22Rv1 (cell line): ENCODE measurements around the gene OR5A2.
"Not testable (repeated sequence)": the region's sequence is repeated elsewhere in the genome, so short reads cannot be mapped to it uniquely, and the experiment has no call there.

Experiments used
- H3K27ac ChIP-seq: fragments of 450-650 bp; 2 replicates; pipeline ENCODE4 v1.5.1; 2017
- ZFX ChIP-seq: fragments of 450-650 bp; IDR thresholded peaks from 2 replicates; pipeline ENCODE4 v1.6.1; 2017; ENCODE audit warnings: antibody characterized with exemption, borderline replicate concordance
- TF ChIP-seq, protein P1 (sequence below): fragments of 450-650 bp; IDR thresholded peaks from 2 replicates; pipeline ENCODE4 v1.5.1; 2017; ENCODE audit warnings: mild to moderate bottlenecking

The OR5A2 gene

DNA sequence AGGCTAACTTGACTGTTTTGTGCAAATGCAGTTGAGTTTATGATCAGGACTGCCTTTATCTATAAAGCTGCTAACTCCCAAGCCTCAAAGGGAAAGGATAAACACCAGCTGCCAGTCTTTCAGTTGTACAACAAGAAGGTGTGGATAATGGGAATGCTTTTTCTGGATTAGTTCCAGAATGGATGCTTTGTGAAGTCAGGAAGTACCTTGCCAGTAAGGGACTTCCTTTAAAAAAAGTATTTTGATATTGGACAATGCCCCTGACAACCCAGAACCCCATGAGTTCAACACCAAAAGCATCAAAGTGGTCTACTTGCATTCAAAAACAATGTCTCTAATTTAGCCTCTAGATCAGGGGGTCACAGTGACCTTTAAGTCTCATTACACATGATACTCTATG, 32.0 kb downstream of the OR5A2 start:
- TF ChIP-seq ZFX = no peak
- TF ChIP-seq, protein P1, sequence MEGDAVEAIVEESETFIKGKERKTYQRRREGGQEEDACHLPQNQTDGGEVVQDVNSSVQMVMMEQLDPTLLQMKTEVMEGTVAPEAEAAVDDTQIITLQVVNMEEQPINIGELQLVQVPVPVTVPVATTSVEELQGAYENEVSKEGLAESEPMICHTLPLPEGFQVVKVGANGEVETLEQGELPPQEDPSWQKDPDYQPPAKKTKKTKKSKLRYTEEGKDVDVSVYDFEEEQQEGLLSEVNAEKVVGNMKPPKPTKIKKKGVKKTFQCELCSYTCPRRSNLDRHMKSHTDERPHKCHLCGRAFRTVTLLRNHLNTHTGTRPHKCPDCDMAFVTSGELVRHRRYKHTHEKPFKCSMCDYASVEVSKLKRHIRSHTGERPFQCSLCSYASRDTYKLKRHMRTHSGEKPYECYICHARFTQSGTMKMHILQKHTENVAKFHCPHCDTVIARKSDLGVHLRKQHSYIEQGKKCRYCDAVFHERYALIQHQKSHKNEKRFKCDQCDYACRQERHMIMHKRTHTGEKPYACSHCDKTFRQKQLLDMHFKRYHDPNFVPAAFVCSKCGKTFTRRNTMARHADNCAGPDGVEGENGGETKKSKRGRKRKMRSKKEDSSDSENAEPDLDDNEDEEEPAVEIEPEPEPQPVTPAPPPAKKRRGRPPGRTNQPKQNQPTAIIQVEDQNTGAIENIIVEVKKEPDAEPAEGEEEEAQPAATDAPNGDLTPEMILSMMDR = no peak
- H3K27ac ChIP-seq = no peak overlapping the region

DNA sequence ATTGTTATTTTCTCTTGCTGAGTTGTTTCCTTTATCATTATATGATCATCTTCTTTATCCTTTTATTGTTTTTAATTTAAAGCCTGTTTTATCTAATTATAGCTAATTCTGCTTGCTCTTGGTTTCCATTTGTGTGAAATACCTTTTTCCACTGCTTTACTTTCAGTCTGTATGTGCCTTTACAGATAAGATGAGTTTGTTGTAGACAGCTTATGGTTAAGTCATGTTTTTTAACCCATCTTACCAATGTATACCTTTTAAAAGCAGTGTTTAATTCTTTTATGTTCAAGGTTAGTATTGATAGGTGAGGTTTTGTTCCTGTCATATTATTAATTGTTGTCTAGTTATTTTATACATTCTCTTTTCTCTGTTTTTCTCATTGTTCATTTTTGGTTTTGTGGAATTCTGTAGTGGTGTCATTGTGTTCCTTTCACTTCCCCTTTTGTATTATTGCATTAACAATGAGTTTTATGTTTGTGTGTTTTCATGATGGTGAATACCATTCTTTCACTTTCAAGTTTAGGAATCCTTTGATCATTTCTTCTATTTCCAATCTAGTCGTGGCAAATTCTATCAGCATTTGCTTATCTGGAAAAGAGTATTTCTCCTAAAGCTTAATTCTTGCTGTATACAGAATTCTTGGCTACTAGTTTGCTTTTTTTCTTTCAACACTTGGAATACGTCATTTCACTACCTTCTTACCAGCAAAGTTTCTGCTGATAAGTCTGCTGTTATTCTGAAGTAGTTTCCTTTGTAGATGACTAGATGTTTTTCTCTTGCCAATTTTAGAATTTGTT, 45.8 kb downstream of the OR5A2 start:
- TF ChIP-seq, protein P1 = no peak
- TF ChIP-seq ZFX = no peak

GRCh38 chr11:59372324-59372723, 53.9 kb downstream of the OR5A2 start:
- H3K27ac ChIP-seq = not testable (repeated sequence)

More for the DNA sequence above, 45.8 kb downstream of the OR5A2 start:
- no peak overlapping the region for H3K27ac ChIP-seq

DNA sequence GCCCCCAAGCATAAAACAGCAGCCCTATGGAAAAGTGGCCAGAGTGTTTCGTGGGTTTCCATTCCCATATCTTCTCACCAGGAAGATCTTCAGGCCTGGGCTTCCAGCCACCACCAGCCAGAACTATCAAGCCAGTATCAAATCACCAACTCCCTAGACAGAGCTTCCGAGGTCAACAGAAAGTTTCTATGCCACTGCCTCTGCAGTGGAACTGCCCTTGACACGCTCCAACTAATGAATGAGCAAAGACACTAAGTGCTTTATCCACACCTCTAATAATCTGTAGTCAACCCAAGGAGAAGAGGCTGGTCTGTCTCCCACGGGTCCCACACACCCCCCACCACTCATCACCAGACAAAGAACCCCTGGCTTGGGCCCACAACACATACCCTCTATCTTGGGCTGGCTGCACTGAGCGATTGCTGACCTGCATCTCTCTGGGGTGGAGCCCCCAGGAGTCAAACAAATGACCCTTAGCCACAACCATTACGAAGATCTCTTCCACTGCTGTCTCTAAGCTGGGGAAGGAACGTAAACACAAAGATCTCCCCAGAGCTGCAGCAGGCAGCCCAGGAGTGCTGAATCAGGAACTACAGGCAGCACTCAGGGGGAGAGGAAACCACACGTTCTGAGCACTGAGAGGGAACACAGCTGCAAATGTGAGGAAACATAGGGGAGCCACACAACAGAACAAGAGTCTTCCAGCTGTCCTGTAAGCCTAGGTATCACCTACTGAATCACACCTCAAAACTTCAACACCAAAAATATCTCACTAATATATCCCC, 57.8 kb downstream of the OR5A2 start:
- TF ChIP-seq, protein P1 = no peak
- TF ChIP-seq ZFX = no peak
- H3K27ac ChIP-seq = no peak overlapping the region
